Liver (tissue), 9 donors: ENCODE results near the gene CTNNA2. TPM values are rescaled to one million over a fixed set of nuclear protein-coding genes. Genes with fewer than 3 reads are reported as not detected.

Experiments
- DNase-seq: peaks from one replicate; pipeline ENCODE4 v3.0.0-alpha.2; 2017; ENCODE audit warnings: low spot score
- H3K27ac ChIP-seq, 2 donors: one replicate each; pipeline ENCODE4 v1.7.0; 2013; ENCODE audit warnings: inconsistent platforms in 2 of 2, low read length in 2 of 2, control low read depth in 1 of 2, low read depth in 1 of 2, mild to moderate bottlenecking in 1 of 2
- H3K27me3 ChIP-seq, 4 donors: one replicate each; pipeline versions ENCODE4 v1.6.1 to v1.7.0; 2013; ENCODE audit warnings: low read length in 3 of 4, inconsistent platforms in 1 of 4, mild to moderate bottlenecking in 1 of 4, moderate library complexity in 1 of 4; ENCODE audit not compliant: control insufficient read depth in 4 of 4, insufficient read depth in 4 of 4
- H3K36me3 ChIP-seq, 4 donors: one replicate each; pipeline versions ENCODE4 v1.6.1 to v1.7.0; 2013; ENCODE audit warnings: low read length in 3 of 4, mild to moderate bottlenecking in 3 of 4, low read depth in 1 of 4, moderate library complexity in 1 of 4; ENCODE audit not compliant: control insufficient read depth in 4 of 4, insufficient read depth in 3 of 4
- H3K4me1 ChIP-seq, 4 donors: one replicate each; pipeline versions ENCODE4 v1.6.1 to v1.7.0; 2013; ENCODE audit warnings: low read length in 3 of 4, mild to moderate bottlenecking in 3 of 4, moderate library complexity in 1 of 4; ENCODE audit not compliant: control insufficient read depth in 4 of 4, insufficient read depth in 4 of 4
- H3K4me3 ChIP-seq, 3 donors: one replicate each; pipeline versions ENCODE4 v1.6.1 to v1.7.0; 2013; ENCODE audit warnings: low read length in 3 of 3, control low read depth in 1 of 3, low read depth in 1 of 3, mild to moderate bottlenecking in 1 of 3
- H3K9ac ChIP-seq, 2 donors: one replicate each; pipeline ENCODE4 v1.7.0; 2013; ENCODE audit warnings: low read length in 2 of 2, mild to moderate bottlenecking in 2 of 2, moderate library complexity in 2 of 2, control low read depth in 1 of 2, low read depth in 1 of 2
- H3K9me3 ChIP-seq, 4 donors: one replicate each; pipeline versions ENCODE4 v1.6.1 to v1.7.0; 2013; ENCODE audit warnings: low read length in 3 of 4; ENCODE audit not compliant: control insufficient read depth in 4 of 4
- EGR1 ChIP-seq, 2 donors: IDR thresholded peaks; 2 replicates each; pipeline ENCODE4 v1.6.1; 2016 to 2018; ENCODE audit warnings: antibody characterized with exemption in 2 of 2, low read depth in 2 of 2
- FOXA1 ChIP-seq: IDR thresholded peaks from 2 replicates; pipeline ENCODE4 v1.6.1; 2016; ENCODE audit warnings: antibody characterized with exemption
- FOXA2 ChIP-seq: IDR thresholded peaks from 2 replicates; pipeline ENCODE4 v1.6.1; 2016; ENCODE audit warnings: antibody characterized with exemption
- GABPA ChIP-seq, 2 donors: IDR thresholded peaks in 1 of 2; conservative IDR thresholded peaks in 1 of 2; 2 replicates each; pipeline ENCODE4 v1.6.1; 2016; ENCODE audit warnings: antibody characterized with exemption in 2 of 2, mild to moderate bottlenecking in 1 of 2, moderate library complexity in 1 of 2
- HNF4A ChIP-seq, 2 donors: conservative IDR thresholded peaks; 2 replicates each; pipeline ENCODE4 v1.6.1; 2016; ENCODE audit warnings: antibody characterized with exemption in 2 of 2, mild to moderate bottlenecking in 2 of 2
- HNF4G ChIP-seq: IDR thresholded peaks from 2 replicates; pipeline ENCODE4 v1.6.1; 2016; ENCODE audit warnings: antibody characterized with exemption
- JUND ChIP-seq, 2 donors: IDR thresholded peaks; 2 replicates each; pipeline ENCODE4 v1.6.1; 2016; ENCODE audit warnings: antibody characterized with exemption in 2 of 2
- NR2F2 ChIP-seq: IDR thresholded peaks from 2 replicates; pipeline ENCODE4 v1.6.1; 2016; ENCODE audit warnings: antibody characterized with exemption
- RAD21 ChIP-seq, 2 donors: IDR thresholded peaks; 2 replicates each; pipeline ENCODE4 v1.6.1; 2016; ENCODE audit warnings: antibody characterized with exemption in 2 of 2, mild to moderate bottlenecking in 2 of 2
- WGBS: extraction: QIAGEN DNeasy Blood & Tissue Kit; methylation state at CpG from one replicate; pipeline ENCODE4 v1.1.7; 2013; 5-methylcytosine and 5-hydroxymethylcytosine counted together
- polyA plus RNA-seq, 2 donors: library from polyadenylated mRNA; stranded (reverse) in 1 of 2; unstranded in 1 of 2; fragments of 200-250 nt in 1 of 2; fragments of >200 nt in 1 of 2; fragmentation: Nextera tagmentation in 1 of 2; extraction: Ambion mirVana in 1 of 2; gene quantifications; one replicate each; pipeline versions ENCODE4 v1.2.1 to v1.2.3, GENCODE V29; 2013 to 2015
- total RNA-seq, 2 donors: library from RNA; depleted of rRNA; stranded (reverse); fragments of >200 nt; gene quantifications; one replicate each; pipeline ENCODE4 v1.2.3, GENCODE V29; 2014
- TF ChIP-seq, protein P1 (sequence below): IDR thresholded peaks from 2 replicates; pipeline ENCODE4 v1.6.1; 2016; ENCODE audit warnings: antibody characterized with exemption, mild to moderate bottlenecking
- TF ChIP-seq, protein P2 (sequence below): IDR thresholded peaks from 2 replicates; pipeline ENCODE4 v1.6.1; 2016; ENCODE audit warnings: antibody characterized with exemption
- TF ChIP-seq, protein P3 (sequence below): fragments of 150-350 bp; IDR thresholded peaks from 2 replicates; pipeline ENCODE4 v1.5.1; 2017; ENCODE audit warnings: improper control_type of control experiment, low read depth, low read length; ENCODE audit not compliant: missing input control
- TF ChIP-seq, protein P4 (sequence below): IDR thresholded peaks from 2 replicates; pipeline ENCODE4 v1.6.1; 2016; ENCODE audit warnings: antibody characterized with exemption
- donor health status: healthy.
- donor health status: healthy.
- donor health status: healthy.
- donor health status: healthy.
- donor health status: healthy.

CTNNA2 gene
- total and polyA plus RNA-seq, 4 donors: 0.05 TPM; not detected in 3

DNA sequence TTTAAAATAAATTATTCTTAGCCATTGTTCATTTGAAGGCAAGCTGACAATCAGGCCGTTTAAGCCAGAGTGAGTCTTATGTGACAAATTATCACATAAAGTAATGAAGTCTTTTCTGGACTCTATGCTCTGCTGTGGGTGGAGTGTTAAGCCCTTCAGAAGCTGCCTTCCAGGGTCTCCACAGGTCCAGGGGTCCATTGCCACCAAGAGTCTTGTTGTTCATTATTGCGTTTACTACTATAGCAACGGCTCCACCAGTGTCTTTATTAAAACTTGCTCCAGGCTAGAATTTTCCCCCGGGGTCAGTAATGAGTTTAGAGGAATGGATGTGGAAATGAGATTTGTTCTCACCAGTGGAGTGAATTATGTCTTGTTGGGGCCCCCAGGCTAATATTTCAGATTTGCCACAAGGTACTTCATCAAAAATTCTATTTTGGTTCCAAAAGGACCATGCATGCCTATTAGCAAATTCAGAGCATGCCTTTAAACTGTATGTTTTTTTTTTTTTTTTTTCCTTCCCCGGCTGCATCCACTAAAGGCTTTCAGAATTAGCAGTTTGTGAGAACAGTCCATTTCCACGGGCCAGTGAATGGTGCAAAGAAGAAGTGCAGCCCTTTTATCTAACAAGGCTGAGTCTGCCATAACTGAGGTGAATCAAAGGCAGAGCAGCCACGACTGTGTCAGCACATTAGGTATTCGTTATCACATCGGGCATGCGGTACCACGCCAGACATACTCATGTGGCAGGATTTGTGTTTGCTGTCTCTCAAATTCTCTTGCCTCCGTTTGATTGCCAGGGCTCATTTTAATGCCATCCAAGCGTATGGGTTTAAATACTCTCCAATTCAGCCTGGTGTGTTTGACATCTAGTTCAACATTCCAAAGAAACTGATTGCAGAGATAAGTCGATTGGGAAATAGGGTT is 817.9 kb downstream of the CTNNA2 start (continued):
- TF ChIP-seq, protein P1, sequence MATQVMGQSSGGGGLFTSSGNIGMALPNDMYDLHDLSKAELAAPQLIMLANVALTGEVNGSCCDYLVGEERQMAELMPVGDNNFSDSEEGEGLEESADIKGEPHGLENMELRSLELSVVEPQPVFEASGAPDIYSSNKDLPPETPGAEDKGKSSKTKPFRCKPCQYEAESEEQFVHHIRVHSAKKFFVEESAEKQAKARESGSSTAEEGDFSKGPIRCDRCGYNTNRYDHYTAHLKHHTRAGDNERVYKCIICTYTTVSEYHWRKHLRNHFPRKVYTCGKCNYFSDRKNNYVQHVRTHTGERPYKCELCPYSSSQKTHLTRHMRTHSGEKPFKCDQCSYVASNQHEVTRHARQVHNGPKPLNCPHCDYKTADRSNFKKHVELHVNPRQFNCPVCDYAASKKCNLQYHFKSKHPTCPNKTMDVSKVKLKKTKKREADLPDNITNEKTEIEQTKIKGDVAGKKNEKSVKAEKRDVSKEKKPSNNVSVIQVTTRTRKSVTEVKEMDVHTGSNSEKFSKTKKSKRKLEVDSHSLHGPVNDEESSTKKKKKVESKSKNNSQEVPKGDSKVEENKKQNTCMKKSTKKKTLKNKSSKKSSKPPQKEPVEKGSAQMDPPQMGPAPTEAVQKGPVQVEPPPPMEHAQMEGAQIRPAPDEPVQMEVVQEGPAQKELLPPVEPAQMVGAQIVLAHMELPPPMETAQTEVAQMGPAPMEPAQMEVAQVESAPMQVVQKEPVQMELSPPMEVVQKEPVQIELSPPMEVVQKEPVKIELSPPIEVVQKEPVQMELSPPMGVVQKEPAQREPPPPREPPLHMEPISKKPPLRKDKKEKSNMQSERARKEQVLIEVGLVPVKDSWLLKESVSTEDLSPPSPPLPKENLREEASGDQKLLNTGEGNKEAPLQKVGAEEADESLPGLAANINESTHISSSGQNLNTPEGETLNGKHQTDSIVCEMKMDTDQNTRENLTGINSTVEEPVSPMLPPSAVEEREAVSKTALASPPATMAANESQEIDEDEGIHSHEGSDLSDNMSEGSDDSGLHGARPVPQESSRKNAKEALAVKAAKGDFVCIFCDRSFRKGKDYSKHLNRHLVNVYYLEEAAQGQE: no peak
- TF ChIP-seq RAD21 (IDR thresholded peaks at IDR 0.05): no peak
- no peak for TF ChIP-seq FOXA1

DNA sequence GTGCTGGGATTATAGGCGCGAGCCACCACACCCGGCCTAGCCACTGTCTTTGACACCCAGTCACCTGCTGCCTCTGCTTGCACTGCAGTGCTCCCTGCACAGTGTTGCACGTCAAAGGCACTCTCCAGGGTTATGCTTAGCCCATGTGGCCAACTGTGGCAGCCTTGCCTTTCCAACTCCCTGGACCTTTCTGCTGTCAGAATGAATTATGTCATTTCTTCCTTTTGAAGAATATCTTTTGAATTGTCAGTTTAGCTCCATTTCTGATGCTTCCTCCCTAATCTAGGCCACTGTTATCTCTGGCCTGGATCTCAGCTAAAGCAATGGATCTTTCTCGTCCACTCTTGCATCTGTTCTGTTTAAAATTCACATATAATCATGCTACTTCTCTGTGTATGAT is 821.0 kb downstream of the CTNNA2 start:
- WGBS: 74% methylated on average over 5 of the region's 5 CpGs
- Histone ChIP-seq H3K36me3 (no peaks in the 10 kb centered on the region), H3K9ac (no peak overlapping the region), H3K4me1 (no peaks in the 10 kb centered on the region), H3K9me3 (no peaks in the 10 kb centered on the region), H3K27me3 (no peaks in the 10 kb centered on the region), H3K27ac (no peak overlapping the region), H3K4me3 (no peak overlapping the region)
- no peak for DNase-seq
- TF ChIP-seq JUND (IDR thresholded peaks at IDR 0.05) (no peak), HNF4G (no peak), NR2F2 (no peak), FOXA2 (no peak), EGR1 (IDR thresholded peaks at IDR 0.05; ENCODE audit: low read depth in 2 of 2) (no peak), GABPA (IDR thresholded peaks at IDR 0.05 in 1 of 2, conservative IDR thresholded peaks at IDR 0.05 in 1 of 2) (no peak), HNF4A (conservative IDR thresholded peaks at IDR 0.05) (no peak), RAD21 (IDR thresholded peaks at IDR 0.05) (no peak)
- TF ChIP-seq, protein P2, sequence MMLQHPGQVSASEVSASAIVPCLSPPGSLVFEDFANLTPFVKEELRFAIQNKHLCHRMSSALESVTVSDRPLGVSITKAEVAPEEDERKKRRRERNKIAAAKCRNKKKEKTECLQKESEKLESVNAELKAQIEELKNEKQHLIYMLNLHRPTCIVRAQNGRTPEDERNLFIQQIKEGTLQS: no peak
- TF ChIP-seq, protein P1: no peak
- TF ChIP-seq, protein P3, sequence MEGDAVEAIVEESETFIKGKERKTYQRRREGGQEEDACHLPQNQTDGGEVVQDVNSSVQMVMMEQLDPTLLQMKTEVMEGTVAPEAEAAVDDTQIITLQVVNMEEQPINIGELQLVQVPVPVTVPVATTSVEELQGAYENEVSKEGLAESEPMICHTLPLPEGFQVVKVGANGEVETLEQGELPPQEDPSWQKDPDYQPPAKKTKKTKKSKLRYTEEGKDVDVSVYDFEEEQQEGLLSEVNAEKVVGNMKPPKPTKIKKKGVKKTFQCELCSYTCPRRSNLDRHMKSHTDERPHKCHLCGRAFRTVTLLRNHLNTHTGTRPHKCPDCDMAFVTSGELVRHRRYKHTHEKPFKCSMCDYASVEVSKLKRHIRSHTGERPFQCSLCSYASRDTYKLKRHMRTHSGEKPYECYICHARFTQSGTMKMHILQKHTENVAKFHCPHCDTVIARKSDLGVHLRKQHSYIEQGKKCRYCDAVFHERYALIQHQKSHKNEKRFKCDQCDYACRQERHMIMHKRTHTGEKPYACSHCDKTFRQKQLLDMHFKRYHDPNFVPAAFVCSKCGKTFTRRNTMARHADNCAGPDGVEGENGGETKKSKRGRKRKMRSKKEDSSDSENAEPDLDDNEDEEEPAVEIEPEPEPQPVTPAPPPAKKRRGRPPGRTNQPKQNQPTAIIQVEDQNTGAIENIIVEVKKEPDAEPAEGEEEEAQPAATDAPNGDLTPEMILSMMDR: no peak
- TF ChIP-seq, protein P4, sequence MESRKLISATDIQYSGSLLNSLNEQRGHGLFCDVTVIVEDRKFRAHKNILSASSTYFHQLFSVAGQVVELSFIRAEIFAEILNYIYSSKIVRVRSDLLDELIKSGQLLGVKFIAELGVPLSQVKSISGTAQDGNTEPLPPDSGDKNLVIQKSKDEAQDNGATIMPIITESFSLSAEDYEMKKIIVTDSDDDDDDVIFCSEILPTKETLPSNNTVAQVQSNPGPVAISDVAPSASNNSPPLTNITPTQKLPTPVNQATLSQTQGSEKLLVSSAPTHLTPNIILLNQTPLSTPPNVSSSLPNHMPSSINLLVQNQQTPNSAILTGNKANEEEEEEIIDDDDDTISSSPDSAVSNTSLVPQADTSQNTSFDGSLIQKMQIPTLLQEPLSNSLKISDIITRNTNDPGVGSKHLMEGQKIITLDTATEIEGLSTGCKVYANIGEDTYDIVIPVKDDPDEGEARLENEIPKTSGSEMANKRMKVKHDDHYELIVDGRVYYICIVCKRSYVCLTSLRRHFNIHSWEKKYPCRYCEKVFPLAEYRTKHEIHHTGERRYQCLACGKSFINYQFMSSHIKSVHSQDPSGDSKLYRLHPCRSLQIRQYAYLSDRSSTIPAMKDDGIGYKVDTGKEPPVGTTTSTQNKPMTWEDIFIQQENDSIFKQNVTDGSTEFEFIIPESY: no peak
